GOT3 (cell line): Measurements from ENCODE around the gene ILF3.
"Not testable (repeated sequence)": the region's sequence is repeated elsewhere in the genome, so short reads cannot be mapped to it uniquely, and the experiment has no call there.

Experiments
- DNase-seq: peaks from one replicate; lab custom pipeline; 2025; ENCODE audit warnings: mixed read lengths; lab: John Stamatoyannopoulos, UW

ILF3 gene

GRCh38 chr19:10675214-10675613 lies 21.1 kb downstream of the ILF3 start:
- not testable (repeated sequence) for DNase-seq

- no peak for DNase-seq
Measured at GRCh38 chr19:10677751-10678150, 23.6 kb downstream of the ILF3 start.

- DNase-seq: no peak
Measured at GRCh38 chr19:10678813-10679212, 24.7 kb downstream of the ILF3 start.

GRCh38 chr19:10679743-10680142 lies 25.6 kb downstream of the ILF3 start:
- no peak for DNase-seq

GRCh38 chr19:10680545-10681135 lies 26.5 kb downstream of the ILF3 start:
- no peak for DNase-seq

- no peak for DNase-seq
Measured at GRCh38 chr19:10681658-10682057, 27.5 kb downstream of the ILF3 start.

GRCh38 chr19:10682397-10683063 lies 28.4 kb downstream of the ILF3 start:
- no peak for DNase-seq

GRCh38 chr19:10683064-10683426 lies 28.9 kb downstream of the ILF3 start:
- no peak for DNase-seq

GRCh38 chr19:10683582-10683981 lies 29.4 kb downstream of the ILF3 start:
- no peak for DNase-seq

- DNase-seq: no peak
Measured at GRCh38 chr19:10685210-10685609, 31.1 kb downstream of the ILF3 start.

- DNase-seq: no peak
Measured at GRCh38 chr19:10686193-10686592, 32.0 kb downstream of the ILF3 start.

GRCh38 chr19:10686661-10687517 lies 32.7 kb downstream of the ILF3 start:
- no peak for DNase-seq

- DNase-seq: no peak
Measured at GRCh38 chr19:10687518-10688288, 33.6 kb downstream of the ILF3 start.

GRCh38 chr19:10688545-10689280 lies 34.6 kb downstream of the ILF3 start:
- DNase-seq: no peak

- DNase-seq: no peak
Measured at GRCh38 chr19:10690341-10690781, 36.2 kb downstream of the ILF3 start.

GRCh38 chr19:10691178-10691881 lies 37.2 kb downstream of the ILF3 start:
- DNase-seq: no peak

- no peak for DNase-seq
Measured at GRCh38 chr19:10691883-10692282, 37.7 kb downstream of the ILF3 start.

- no peak for DNase-seq
Measured at GRCh38 chr19:10692673-10693264, 38.6 kb downstream of the ILF3 start.

- DNase-seq: no peak
Measured at GRCh38 chr19:10694706-10695307, 40.7 kb downstream of the ILF3 start.
